OCI-LY1 (cell line): ENCODE measurements around the gene PCDHGA7.

Source experiments
- CTCF ChIP-seq: fragments of 200-600 bp; sonication (generic), shearing (Covaris generic); IDR thresholded peaks from 2 replicates; pipeline ENCODE4 v1.5.1; 2017; ENCODE audit warnings: mild to moderate bottlenecking, antibody characterized with exemption, low read length, moderate library complexity, mixed read lengths
- EZH2 ChIP-seq: fragments of 200-600 bp; sonication (generic), shearing (Covaris generic); IDR thresholded peaks from 2 replicates; pipeline ENCODE4 v1.8.0; 2017; ENCODE audit warnings: borderline replicate concordance, mixed run types, mild to moderate bottlenecking, antibody characterized with exemption, low read length, moderate library complexity, mixed read lengths

DNA sequence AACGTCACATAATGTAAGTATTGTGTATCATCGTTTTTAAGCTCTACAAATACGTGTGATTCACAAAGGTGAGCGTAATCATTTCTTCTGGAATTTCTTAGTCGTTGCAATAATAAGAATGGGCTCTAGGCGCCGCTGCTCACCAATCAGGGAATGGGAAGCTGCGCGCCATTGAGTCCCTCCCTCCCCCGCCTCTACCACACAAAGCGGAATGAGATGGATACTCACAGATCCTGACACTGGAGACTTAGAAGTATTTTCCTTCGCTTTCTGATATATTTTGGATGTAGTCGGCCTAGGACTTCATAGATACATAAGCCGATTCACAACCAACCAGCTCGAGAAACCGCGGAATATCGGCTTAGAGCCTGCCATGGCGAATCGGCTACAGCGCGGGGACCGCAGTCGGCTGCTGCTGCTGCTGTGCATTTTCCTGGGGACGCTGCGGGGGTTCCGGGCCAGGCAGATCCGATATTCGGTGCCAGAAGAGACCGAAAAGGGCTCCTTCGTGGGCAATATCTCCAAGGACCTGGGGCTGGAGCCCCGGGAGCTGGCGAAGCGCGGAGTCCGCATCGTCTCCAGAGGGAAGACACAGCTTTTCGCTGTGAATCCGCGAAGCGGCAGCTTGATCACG is 38.4 kb downstream of the PCDHGA7 start, which contains the start of gene PCDHGA11:
- TF ChIP-seq CTCF: no peak
- no peak for TF ChIP-seq EZH2
